ENCODE measurements around the gene VSNL1.

The VSNL1 gene

GRCh38 chr2:17625446-17625845 is 85.0 kb downstream of the VSNL1 start:
- no peak for TF ChIP-seq CTCF (IDR thresholded peaks at IDR 0.05; ENCODE audit: low read depth, low read length)
- DNase-seq (ENCODE audit: low read depth in 2 of 2), result no peak
- H3K4me3 ChIP-seq (replicated peaks in 1 of 2; ENCODE audit: low read depth in 2 of 2, low read length in 2 of 2), result no peak overlapping the region

GRCh38 chr2:17626986-17627385 is 86.5 kb downstream of the VSNL1 start:
- no peak overlapping the region for H3K4me3 ChIP-seq (replicated peaks in 1 of 2; ENCODE audit: low read depth in 2 of 2, low read length in 2 of 2)
- DNase-seq (ENCODE audit: low read depth in 2 of 2), result no peak
- TF ChIP-seq CTCF (IDR thresholded peaks at IDR 0.05; ENCODE audit: low read depth, low read length), result no peak

- peak in 1 of 2 donors; percentile 49 for DNase-seq (ENCODE audit: low read depth in 2 of 2)
Observed at GRCh38 chr2:17627434-17627833, 86.9 kb downstream of the VSNL1 start.

GRCh38 chr2:17628349-17629261 is 88.1 kb downstream of the VSNL1 start:
- H3K4me3 ChIP-seq (replicated peaks in 1 of 2; ENCODE audit: low read depth in 2 of 2, low read length in 2 of 2), result no peak overlapping the region
- peak in 1 of 2 donors; percentile 31 for DNase-seq (ENCODE audit: low read depth in 2 of 2)
- no peak for TF ChIP-seq CTCF (IDR thresholded peaks at IDR 0.05; ENCODE audit: low read depth, low read length)

More at GRCh38 chr2:17627434-17627833, 86.9 kb downstream of the VSNL1 start:
- H3K4me3 ChIP-seq (replicated peaks in 1 of 2; ENCODE audit: low read depth in 2 of 2, low read length in 2 of 2), result no peak overlapping the region
- no peak for TF ChIP-seq CTCF (IDR thresholded peaks at IDR 0.05; ENCODE audit: low read depth, low read length)

- TF ChIP-seq CTCF (IDR thresholded peaks at IDR 0.05; ENCODE audit: low read depth, low read length), result no peak
- no peak for DNase-seq (ENCODE audit: low read depth in 2 of 2)
Observed at GRCh38 chr2:17630089-17630488, 89.6 kb downstream of the VSNL1 start.

GRCh38 chr2:17634997-17635396 is 94.5 kb downstream of the VSNL1 start:
- no peak for DNase-seq (ENCODE audit: low read depth in 2 of 2)
- no peak overlapping the region for H3K4me3 ChIP-seq (replicated peaks in 1 of 2; ENCODE audit: low read depth in 2 of 2, low read length in 2 of 2)
- no peak for TF ChIP-seq CTCF (IDR thresholded peaks at IDR 0.05; ENCODE audit: low read depth, low read length)

More at GRCh38 chr2:17630089-17630488, 89.6 kb downstream of the VSNL1 start:
- H3K4me3 ChIP-seq (replicated peaks in 1 of 2; ENCODE audit: low read depth in 2 of 2, low read length in 2 of 2), result no peak overlapping the region
